ENCODE measurements around the gene C1orf53.

GRCh38 chr1:197912739-197913494 lies 10.5 kb downstream of the C1orf53 start:
- TF ChIP-seq POLR2A (IDR thresholded peaks at IDR 0.05; ENCODE audit: low read depth, low read length) (no peak), CTCF (conservative IDR thresholded peaks at IDR 0.05; ENCODE audit: low read depth, low read length) (no peak), MAZ (IDR thresholded peaks at IDR 0.05; ENCODE audit: borderline replicate concordance, low read depth, low read length) (no peak), CHD1 (IDR thresholded peaks at IDR 0.05; ENCODE audit: low read depth, low read length) (no peak), BHLHE40 (IDR thresholded peaks at IDR 0.05; ENCODE audit: low read depth, low read length) (no peak), RAD21 (IDR thresholded peaks at IDR 0.05; ENCODE audit: low read length) (no peak), RFX5 (IDR thresholded peaks at IDR 0.05; ENCODE audit: low read depth, low read length) (no peak)
